NCI-H345 (cell line): Measurements from ENCODE around the gene PEX7.
"Not testable (repeated sequence)": the region's sequence is repeated elsewhere in the genome, so short reads cannot be mapped to it uniquely, and the experiment has no call there.

Source experiments
- DNase-seq: peaks from one replicate; lab custom pipeline; 2025; lab: John Stamatoyannopoulos, UW

The PEX7 gene, protein sequence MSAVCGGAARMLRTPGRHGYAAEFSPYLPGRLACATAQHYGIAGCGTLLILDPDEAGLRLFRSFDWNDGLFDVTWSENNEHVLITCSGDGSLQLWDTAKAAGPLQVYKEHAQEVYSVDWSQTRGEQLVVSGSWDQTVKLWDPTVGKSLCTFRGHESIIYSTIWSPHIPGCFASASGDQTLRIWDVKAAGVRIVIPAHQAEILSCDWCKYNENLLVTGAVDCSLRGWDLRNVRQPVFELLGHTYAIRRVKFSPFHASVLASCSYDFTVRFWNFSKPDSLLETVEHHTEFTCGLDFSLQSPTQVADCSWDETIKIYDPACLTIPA

DNA sequence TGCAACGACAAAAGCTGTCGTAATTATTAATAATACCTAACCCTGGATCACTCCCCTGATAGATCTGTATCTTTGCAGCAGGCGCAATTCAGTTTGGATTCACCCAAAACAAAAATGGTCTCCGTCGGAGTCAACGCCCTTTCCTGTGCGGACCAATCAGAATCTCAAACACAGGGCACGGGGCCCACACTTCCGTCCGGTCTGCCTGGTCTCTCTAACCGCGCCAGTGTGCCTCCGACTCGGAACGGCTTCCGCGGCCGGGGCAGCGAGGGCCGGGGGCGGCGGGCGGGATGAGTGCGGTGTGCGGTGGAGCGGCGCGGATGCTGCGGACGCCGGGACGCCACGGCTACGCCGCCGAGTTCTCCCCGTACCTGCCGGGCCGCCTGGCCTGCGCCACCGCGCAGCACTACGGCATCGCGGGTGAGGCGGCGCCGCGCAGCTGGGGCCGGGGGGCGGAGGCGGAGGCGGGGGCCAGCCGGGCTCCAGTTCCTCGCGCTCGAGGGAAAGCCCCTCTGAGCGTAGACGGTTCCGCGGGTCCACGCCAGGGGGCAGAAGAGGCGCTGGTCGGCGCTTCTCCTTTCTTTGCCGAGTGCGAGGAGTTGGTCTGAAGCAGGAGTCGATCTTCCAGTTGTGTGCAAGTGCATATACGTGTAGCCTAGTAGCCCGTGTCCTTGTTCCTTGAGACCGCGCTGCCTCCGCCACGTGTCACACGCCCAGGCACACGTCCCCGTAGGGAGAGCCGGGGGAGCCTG is at the start of gene PEX7:
PEX7 (plus strand) TSS at position 217 of the 752 bp plus-strand sequence; CDS start at position 291, 74 bp downstream.
- DNase-seq = peak; percentile 93

DNA sequence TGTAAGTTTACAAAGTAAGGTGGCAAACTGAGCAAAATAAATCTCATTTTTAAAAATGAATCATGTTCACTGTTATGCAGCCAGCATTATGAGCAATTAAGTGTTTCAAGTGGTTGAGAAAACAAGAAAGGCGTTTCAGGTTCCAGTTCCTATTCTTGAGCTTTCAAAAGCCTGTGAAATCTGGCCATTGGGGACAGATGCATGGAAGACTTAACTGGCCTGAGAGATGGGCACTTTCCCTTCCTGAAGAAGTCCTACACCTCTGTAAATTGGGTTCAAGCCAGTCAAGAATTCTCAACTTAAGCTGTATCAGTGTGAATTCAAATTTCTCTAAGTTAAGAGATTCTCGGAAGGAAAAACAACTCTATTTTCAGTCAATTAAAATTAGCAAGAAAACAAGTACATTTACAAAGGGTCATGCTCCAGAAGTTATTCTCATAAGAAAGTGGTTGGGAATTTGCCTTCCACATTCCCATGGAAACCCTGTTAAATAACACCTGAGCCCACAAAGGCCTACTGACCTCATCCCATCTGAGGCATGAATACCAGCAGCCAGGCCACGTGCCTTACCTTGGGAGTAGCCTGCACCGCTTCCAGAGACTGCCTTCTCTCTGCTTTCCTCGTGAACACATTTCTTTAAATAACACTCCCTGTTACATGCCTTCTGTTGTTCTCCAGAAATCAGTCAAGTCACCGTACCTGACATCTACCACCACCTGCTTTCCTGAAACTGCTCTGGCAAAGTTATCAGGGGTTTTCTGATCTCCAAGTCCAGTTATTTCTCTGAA is 49.5 kb upstream of the PEX7 start:
- DNase-seq = no peak

DNA sequence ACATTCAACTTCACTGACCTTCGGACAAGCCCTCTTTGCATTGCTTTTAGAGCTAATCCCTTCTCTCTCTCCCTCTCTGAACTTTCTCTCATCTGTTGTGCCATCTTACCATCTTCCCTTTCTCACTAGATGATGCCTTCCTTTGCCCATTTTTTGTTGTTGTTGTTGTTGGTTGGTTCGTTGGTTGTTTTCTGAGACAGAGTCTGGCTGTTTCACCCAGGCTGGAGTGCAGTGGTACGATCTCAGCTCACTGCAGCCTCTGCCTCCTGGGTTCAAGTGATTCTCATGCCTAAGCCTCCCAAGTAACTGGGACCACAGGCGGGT is 49.0 kb upstream of the PEX7 start:
- no peak for DNase-seq

DNA sequence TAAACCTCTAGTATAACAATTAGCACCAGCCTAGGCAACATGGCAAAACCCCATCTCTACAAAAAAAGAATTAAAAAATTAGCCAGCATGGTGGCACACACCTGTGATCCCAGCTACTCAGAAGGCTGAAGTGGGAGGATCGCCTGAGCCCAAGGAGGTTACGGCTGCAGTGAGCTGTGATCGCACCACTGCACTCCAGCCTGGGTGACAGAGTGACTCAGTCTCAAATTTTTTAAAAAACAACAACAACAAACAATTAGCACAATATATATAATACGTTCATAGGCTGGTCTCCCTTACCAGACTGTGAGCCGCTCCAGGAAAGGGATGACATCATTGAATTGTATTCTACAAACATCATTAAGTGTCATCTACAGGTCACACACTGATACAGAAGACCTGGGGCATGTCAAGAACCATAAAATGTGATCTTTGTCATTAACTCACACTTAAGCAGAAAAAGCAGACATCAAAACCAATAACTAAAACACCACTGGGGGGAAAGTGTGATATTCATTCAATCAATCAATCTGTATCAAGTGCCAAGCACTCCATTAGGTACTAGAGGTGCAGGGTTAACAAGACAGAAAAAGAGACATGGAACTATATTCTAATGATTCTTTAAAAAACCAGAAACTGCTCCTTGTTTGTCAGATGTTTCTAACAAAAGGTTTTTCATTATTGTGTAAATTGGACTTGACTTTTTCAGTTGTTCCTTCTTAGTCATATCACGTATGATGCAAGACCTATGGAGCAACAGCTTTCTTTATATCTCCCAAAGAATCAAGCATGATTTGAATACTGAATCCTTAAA is 48.0 kb upstream of the PEX7 start:
- DNase-seq = no peak

DNA sequence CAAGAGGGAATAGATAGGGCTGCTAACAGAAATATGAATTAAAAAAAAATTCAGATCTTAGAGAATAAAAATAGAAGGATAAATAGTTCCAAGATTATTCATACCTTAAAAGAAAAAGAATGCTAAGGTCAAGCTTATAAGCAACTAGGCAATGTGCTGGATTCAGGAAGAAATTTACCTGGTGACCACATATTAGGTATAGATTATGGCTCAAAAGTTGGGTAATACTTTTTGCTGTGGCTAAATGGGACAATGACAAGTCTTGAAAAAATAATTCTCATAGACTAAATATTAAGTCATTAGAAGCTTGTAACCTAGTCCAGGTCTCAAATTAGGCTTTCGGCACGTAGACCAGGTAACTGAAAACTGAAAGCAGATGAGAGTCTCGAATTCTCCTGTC is 47.3 kb upstream of the PEX7 start:
- DNase-seq = no peak

DNA sequence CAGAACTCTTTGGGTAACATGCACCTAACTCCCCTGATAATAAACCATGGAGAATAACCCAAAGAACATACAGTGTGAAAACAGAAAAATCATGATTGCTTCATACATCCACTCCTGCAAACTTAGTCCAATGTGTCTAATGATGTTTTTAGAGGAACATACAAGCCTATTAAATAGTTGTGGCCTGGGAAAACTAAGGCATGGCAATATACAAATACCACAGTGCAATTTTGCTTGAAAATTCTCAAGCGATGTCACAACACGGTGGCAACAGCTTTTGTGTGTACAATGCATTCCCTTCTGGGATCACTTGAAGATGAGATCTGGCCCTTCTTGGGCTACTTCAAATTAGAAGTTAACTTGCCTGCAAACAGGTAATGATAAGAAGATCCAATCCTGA is 46.8 kb upstream of the PEX7 start:
- no peak for DNase-seq

DNA sequence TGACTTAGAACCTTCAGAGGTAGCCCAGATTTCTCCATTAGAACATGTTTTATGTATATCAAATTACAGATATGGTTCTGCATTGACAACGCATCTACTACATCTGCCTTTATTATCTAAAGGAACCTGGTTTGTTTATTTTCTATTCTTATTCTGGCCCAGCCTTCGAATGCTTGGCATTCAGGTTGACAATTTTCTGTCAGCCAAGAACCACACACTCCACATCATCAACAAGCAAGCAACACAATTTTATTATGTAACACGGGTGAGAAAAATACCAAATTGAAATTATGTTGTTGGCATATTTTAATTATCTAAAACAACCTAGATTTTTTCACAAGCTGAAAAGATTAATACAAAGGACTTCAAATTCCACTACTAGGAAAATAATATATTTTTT is 44.7 kb upstream of the PEX7 start:
- no peak for DNase-seq

DNA sequence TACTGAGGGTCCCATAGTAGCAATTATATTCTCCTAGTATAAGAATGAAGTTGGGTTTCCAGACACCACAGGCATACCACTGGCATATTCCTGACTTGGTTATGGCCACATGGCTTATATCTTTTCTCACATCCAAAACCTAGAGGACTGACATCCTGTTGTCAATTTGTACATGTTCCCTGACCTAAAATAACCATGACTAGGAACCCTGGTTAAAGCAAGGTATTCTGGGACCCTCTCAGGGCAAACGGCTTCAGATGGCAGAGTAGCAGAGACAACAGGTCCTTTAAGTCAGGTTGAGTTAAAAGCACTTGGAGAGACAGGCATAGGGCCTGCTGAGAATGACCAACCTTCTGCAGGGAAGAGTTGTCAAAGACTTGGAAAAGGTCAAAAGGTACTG is 42.7 kb upstream of the PEX7 start:
- no peak for DNase-seq

DNA sequence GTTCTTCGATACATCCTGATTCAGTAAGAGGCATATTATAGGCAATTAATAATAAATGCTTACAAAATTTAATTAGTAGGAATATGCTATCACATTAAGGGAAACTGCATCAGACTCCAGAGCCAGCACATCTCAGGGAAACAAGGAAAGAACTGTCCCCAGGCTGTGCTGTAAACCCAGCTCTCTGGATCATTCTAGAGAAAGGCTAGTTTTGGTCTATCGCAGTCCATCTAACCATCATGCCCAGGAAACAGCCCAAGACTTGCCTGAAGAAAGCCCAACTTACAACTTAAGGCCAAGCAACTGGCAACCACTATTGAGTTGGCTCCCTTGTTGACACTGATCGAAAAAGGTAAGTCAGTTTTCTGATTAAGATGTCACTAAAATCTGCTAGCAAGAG is 41.4 kb upstream of the PEX7 start:
- DNase-seq = no peak

DNA sequence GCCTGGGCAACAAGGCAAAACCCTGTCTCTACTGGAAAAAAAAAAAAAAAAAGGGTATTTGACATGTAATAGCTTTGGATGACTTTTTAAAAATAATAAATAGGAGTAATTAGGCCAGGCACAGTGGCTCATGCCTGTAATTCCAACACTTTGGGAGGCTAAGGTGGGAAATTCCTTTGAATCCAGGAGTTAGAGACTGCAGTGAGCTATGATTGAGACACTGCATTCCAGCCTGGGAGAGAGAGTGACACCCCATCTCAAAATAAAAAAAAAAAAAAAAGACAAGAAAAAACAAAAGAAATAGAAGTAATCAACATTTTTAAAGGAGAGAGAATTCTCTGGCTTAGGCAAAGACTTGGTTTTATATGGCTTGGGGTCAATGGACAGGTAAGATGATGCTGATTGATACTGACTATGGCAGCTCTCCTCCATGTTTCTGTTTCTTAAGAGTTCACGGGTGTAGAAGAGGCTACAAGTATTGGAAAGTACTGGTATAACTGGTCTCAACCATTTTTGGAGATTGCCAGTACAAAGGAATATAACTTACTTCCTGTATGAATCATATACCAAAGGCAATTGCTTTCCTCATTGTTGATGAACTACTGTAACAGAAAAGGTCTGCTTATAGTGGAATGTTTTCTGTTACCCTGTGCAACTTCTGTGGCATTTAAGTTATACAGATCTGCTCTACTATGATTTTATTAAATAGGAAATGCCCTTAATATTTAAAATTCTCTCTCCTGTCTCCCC is 40.2 kb upstream of the PEX7 start:
- no peak for DNase-seq

DNA sequence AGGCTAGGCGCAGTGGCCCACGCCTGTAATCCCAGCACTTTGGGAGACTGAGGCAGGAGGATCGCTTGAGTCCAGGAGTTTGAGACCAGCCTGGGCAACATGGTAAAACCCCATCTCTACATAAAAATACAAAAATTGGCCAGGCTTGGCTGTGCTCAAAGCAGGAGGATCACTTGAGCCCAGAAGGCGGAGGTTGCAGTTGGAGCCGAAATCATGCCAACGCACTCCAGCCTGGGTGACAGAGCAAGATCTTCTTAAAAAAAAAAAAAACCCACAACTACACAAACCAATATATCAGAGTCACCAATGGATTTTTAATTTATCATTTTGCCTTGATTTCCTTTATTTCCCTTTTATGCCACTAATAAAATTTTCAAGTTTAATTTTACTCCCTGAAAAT is 39.4 kb upstream of the PEX7 start:
- DNase-seq = no peak

DNA sequence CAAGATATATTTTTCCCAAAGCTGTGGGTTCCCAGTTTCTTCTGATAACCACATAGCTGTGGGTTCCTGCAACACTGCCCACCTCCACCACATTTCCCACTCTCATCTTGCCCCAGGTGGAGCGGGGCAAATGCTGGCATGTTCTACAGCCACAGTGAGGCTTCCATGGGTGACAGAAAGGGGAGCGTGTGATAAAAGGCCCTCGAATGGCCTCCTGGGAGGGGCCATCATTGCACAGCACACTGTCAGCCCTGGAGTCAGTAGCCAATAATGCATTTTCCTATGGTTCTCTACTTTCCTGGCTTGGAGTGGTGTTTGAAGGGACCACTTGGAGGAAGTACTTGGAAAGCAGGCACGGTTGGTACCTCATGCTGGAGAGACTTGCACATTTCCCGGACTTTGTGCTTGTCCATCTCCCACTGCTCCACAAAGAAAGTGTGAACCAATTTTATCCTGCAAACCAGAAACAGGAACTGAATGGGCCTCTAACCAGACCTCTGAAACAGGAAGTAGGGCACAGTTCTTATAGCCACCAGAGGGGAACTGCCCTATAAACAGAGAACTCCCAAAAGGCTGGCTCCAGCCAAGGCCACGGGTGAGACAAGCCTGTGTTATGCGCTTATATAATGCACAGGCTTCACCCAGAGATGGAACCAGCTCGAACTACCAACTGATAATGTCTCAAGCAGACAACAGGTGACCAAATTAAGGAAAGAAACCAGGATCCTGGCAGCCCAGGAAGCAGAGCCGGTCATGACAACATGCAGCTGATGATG is 38.7 kb upstream of the PEX7 start:
- no peak for DNase-seq

DNA sequence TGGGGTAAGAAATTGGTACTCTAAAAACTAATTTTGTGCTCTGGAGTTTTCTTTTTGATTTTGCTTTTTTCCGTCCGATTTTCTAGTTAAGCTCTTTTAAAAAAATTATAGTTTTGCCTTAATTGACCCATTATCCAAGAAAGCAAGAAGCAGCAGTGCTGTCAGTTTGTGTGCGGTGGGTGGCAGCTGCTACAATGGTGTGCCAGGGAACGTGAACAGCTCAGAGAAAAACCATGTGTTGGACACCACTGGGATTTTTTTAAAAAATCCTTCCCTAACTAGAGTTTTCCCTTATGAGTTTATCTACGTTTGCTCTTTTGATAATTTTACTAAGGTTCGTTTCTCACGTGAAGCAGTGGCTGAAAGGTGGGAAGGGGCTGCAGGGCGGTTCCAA is 38.1 kb upstream of the PEX7 start:
- DNase-seq = no peak

DNA sequence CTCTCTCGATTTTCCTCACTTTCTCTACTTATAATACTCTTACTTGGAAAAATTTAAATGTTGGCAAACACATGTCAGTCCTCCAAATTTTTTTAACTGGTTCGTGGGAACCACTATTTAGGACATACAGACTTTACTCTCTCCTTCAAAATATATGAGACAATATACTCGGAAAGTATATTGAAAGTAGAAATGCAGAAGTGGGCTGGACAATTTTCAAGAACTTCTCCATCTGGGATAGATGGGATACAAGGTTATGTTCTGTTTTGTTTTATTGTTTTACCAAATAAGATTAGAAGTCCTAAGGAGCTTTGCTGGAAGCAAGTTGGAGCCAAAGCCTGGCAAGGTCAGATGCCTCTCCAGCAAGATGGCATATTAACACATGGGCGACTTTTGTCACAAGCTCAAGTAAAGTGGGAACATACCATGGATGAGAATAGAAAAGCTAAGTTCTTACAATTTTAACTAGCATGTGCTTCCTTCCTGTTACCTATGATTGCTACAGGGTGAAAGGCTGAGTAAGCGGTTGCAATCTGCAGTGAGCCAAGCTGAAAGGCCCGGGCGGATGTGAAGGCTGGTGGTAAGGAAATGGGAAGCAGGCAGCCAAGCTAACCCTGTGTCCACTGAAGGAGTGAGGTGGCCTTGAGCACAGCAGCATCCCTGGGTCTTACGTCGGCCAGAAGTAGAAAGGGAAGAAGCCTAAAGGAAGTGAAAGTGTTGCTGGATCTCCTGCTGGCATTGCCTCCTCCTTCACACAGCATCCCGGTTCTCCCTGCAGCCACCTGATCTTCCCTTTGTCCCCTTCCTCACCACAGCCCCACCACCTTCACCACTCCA is 37.3 kb upstream of the PEX7 start:
- DNase-seq = no peak

DNA sequence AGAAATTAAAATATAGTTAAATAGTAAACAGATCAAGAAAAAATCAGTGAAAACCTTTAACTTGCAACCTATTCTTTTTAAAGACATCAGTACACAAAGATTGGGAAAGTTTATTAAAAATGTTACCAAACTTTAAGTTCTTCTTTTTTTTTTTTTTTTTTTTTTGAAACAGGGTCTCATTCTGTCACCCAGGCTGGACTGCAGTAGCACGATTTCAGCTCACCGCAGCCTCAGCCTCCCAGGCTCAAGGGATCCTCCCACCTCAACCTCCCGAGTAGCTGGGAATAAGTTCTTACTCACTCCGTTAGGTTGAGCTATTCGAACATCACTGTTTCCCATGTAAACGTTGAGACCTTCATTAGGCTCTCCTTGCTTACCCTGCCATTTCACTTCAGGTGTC is 35.7 kb upstream of the PEX7 start:
- DNase-seq = no peak

DNA sequence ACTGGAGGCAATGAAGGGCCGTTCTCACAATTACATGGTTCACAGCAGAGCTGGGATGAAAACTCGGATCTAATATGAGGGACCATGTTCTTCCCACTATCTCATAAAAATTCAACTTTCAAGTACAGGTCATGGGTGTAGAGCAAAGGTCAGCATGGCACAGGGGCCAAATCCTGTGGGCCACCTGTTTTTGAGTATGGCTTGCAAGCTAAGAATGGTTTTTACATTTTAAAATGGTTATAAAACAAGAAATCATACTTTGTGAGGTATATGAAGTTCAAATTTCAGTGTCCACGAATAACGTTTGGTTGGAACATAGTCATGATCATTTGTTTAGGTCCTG is 34.7 kb upstream of the PEX7 start:
- no peak for DNase-seq

DNA sequence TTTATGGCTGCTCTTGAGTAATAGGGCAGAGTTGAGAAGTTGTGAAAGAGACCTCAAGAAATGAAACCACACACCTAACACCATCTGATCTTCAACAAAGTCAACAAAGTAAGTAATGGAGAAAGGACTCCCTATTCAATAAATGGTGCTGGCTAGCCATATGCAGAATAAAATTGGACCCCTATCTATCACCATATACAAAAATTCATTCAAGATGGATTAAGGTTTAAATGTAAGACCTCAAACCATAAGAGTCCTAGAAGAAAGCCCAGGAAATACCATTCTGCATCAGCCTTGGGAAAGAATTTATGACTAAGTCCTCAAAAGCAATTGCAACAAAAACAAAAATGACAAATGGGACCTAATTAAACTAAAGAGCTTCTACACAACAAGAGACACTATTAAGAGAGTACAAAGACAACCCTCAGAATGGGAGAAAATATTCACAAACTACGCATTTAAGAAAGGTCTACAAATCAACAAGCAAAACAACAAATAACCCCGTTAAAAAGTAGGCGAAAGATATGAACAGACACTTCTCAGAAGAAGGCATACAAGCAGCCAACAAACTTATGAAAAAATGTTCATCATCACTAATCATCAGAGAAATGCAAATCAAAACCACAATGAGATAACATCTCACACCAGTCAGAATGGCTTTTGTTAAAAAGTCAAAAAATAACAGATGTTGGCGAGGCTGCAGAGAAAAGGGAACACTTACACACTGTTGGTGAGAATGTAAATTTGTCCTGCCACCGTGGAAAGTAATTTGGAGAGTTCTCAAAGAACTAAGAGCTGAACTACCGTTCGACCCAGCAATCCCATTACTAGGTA is 34.1 kb upstream of the PEX7 start:
- no peak for DNase-seq

DNA sequence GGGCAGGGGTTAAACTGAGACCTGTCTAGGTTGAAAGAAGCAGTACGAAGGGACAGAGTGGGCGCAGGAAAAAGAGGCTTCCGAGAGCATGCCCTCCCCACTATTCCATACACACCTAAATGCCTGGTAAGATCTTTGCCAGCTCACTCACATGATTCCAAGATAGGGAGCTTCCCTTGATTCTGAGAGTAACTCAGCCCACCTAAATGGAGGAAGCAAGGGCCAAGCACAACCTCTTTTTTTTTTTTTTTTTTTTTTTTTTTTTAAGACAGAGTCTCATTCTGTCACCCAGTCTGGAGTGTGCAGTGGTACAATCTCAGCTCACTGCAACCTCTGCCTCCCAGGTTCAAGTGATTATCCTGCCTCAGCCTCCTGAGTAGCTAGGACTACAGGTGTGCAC is 33.0 kb upstream of the PEX7 start:
- not testable (repeated sequence) for DNase-seq
